NCI-H1436 (cell line): ENCODE data around the gene NDUFS7.

ENCODE experiments used
- DNase-seq: peaks from one replicate; lab custom pipeline; 2025; lab: John Stamatoyannopoulos, UW

Gene NDUFS7

GRCh38 chr19:1401138-1401888, 17.6 kb downstream of the NDUFS7 start, which contains the start of gene GAMT:
GAMT (minus strand) TSS chr19:1401542; CDS start chr19:1401476, 66 bp downstream.
- DNase-seq = peak; percentile 42

GRCh38 chr19:1401889-1402217, 18.1 kb downstream of the NDUFS7 start:
- no peak for DNase-seq

- DNase-seq = no peak
Observed at GRCh38 chr19:1402411-1403070, 18.8 kb downstream of the NDUFS7 start.

- DNase-seq = peak; percentile 97
Observed at GRCh38 chr19:1406774-1407527, 23.2 kb downstream of the NDUFS7 start.

GRCh38 chr19:1407528-1408299, 24.0 kb downstream of the NDUFS7 start, which contains the start of gene DAZAP1:
DAZAP1 (plus strand) TSS chr19:1407586; CDS start chr19:1407774, 188 bp downstream.
- no peak for DNase-seq

GRCh38 chr19:1408300-1409203, 24.8 kb downstream of the NDUFS7 start:
- no peak for DNase-seq

GRCh38 chr19:1409204-1410005, 25.7 kb downstream of the NDUFS7 start:
- DNase-seq = no peak

GRCh38 chr19:1410136-1410786, 26.6 kb downstream of the NDUFS7 start:
- DNase-seq = no peak

GRCh38 chr19:1410789-1411188, 27.1 kb downstream of the NDUFS7 start:
- no peak for DNase-seq

- no peak for DNase-seq
Observed at GRCh38 chr19:1411255-1412191, 27.8 kb downstream of the NDUFS7 start.

- DNase-seq = no peak
Observed at GRCh38 chr19:1412323-1412923, 28.7 kb downstream of the NDUFS7 start.

- DNase-seq = no peak
Observed at GRCh38 chr19:1412995-1413800, 29.5 kb downstream of the NDUFS7 start.

GRCh38 chr19:1416014-1416841, 32.5 kb downstream of the NDUFS7 start:
- no peak for DNase-seq

- DNase-seq = no peak
Observed at GRCh38 chr19:1417145-1417544, 33.4 kb downstream of the NDUFS7 start.

GRCh38 chr19:1417681-1418495, 34.2 kb downstream of the NDUFS7 start:
- no peak for DNase-seq

GRCh38 chr19:1418496-1418775, 34.7 kb downstream of the NDUFS7 start:
- DNase-seq = no peak
